GM12878 (cell line): ENCODE data around the gene NDUFA12. TPM values are rescaled to one million over a fixed set of nuclear protein-coding genes. Genes with fewer than 3 reads are reported as not detected.

ENCODE experiments used
- ATF2 ChIP-seq: IDR thresholded peaks from 2 replicates; pipeline ENCODE4 v1.6.1; 2012; ENCODE audit warnings: low read length, inconsistent platforms
- CHD2 ChIP-seq: IDR thresholded peaks from 2 replicates; pipeline ENCODE4 v1.6.1; 2011; ENCODE audit warnings: low read depth, low read length, improper control_type of control experiment, borderline replicate concordance
- MYC ChIP-seq: IDR thresholded peaks from 2 replicates; pipeline ENCODE4 v1.6.1; 2011; ENCODE audit warnings: mild to moderate bottlenecking, low read length, moderate library complexity, inconsistent platforms; ENCODE audit not compliant: insufficient read depth, insufficient replicate concordance, insufficient read length, severe bottlenecking
- NKRF ChIP-seq: fragments of 450-650 bp; conservative IDR thresholded peaks from 2 replicates; pipeline ENCODE4 v1.6.1; 2017; ENCODE audit warnings: mild to moderate bottlenecking, moderate library complexity
- PKNOX1 ChIP-seq: fragments of 450-650 bp; IDR thresholded peaks from 2 replicates; pipeline ENCODE4 v1.6.1; 2016; ENCODE audit warnings: mild to moderate bottlenecking
- SP1 ChIP-seq: IDR thresholded peaks from one replicate; pipeline ENCODE4 v1.6.1; 2011; ENCODE audit warnings: low read depth, low read length
- SREBF1 ChIP-seq: IDR thresholded peaks from 2 replicates; pipeline ENCODE4 v1.6.1; 2012; ENCODE audit warnings: mild to moderate bottlenecking, low read length
- TAF1 ChIP-seq: IDR thresholded peaks from 2 replicates; pipeline ENCODE4 v1.6.1; 2011; ENCODE audit warnings: mild to moderate bottlenecking, low read depth, low read length, borderline replicate concordance
- ZNF687 ChIP-seq: fragments of 450-650 bp; IDR thresholded peaks from 2 replicates; pipeline ENCODE4 v1.6.1; 2017; ENCODE audit warnings: mild to moderate bottlenecking, moderate library complexity
- polyA plus RNA-seq, 11 experiments: library from polyadenylated mRNA; depleted of rRNA in 4 of 11; unstranded in 6 of 11; stranded (reverse) in 5 of 11; fragments of >200 nt; fragmentation: Nextera tagmentation in 4 of 11; fragmentation: Illumina TruSeq in 1 of 11; extraction: Ambion mirVana in 4 of 11; extraction: Trizol in 1 of 11; gene quantifications; 1 replicate in 1 of 11; 2 replicates in 10 of 11; pipeline versions ENCODE4 v1.2.1 to v1.2.3, GENCODE V29; 2011 to 2016; ENCODE audit warnings: inconsistent platforms in 2 of 11, missing spikeins in 2 of 11, low read depth in 1 of 11
- total RNA-seq, 4 experiments: library from RNA; depleted of rRNA in 3 of 4; stranded (reverse); fragments of >200 nt in 3 of 4; fragmentation: Illumina TruSeq in 1 of 4; extraction: Trizol in 1 of 4; gene quantifications; 2 replicates each; pipeline versions ENCODE4 v1.2.1 to v1.2.3, GENCODE V29; 2013 to 2021

The NDUFA12 gene
- total and polyA plus RNA-seq, 10 of the 15 experiments (the other 5 are each of a cell fraction or from before 2014, with no cell fraction given): 141 to 1,021 (median 295) TPM

- no peak for TF ChIP-seq ZNF687
- TF ChIP-seq ATF2: peak; percentile 49; the same call in 1 of the 2 replicates
- TF ChIP-seq TAF1: no peak
- TF ChIP-seq MYC: no peak
- TF ChIP-seq NKRF: no peak
- no peak for TF ChIP-seq CHD2
- no peak for TF ChIP-seq SP1
- TF ChIP-seq PKNOX1: peak; percentile 40
- no peak for TF ChIP-seq SREBF1
Observed at GRCh38 chr12:94941440-94941862, 62.0 kb downstream of the NDUFA12 start (continued).
